ENCODE results near the gene GLI3.

The GLI3 gene

GRCh38 chr7:42264702-42265101 lies 27.7 kb upstream of the GLI3 start:
- Histone ChIP-seq H3K4me3 (ENCODE audit: insufficient read length, low read depth) (no peak overlapping the region), H3K27me3 (ENCODE audit: insufficient read depth, insufficient read length) (no peaks in the 10 kb centered on the region), H3K36me3 (ENCODE audit: insufficient read depth, insufficient read length, low read length) (no peaks in the 10 kb centered on the region), H3K9ac (ENCODE audit: insufficient read length, low read depth) (no peak overlapping the region), H3K4me1 (ENCODE audit: insufficient read depth, insufficient read length) (peaks cover 2% of the 10 kb centered on the region), H3K9me3 (ENCODE audit: insufficient read depth, low read length) (no peaks in the 10 kb centered on the region)
- TF ChIP-seq SUZ12 (IDR thresholded peaks at IDR 0.05; ENCODE audit: extremely low read depth, insufficient read depth, insufficient read length) (no peak), ZNF274 (IDR thresholded peaks at IDR 0.05; ENCODE audit: low read depth, low read length) (no peak), YY1 (IDR thresholded peaks at IDR 0.05; ENCODE audit: insufficient read depth, insufficient read length) (no peak)
- no peak for DNase-seq (ENCODE audit: low read depth, low spot score)

- Histone ChIP-seq H3K9me3 (ENCODE audit: insufficient read depth, low read length) (no peaks in the 10 kb centered on the region), H3K36me3 (ENCODE audit: insufficient read depth, insufficient read length, low read length) (no peaks in the 10 kb centered on the region)
- TF ChIP-seq ZNF274 (IDR thresholded peaks at IDR 0.05; ENCODE audit: low read depth, low read length): no peak
- no peak for TF ChIP-seq YY1 (IDR thresholded peaks at IDR 0.05; ENCODE audit: insufficient read depth, insufficient read length)
- TF ChIP-seq SUZ12 (IDR thresholded peaks at IDR 0.05; ENCODE audit: extremely low read depth, insufficient read depth, insufficient read length): no peak
Measured at GRCh38 chr7:42263971-42264370, 27.0 kb upstream of the GLI3 start.

GRCh38 chr7:42262964-42263363 lies 26.0 kb upstream of the GLI3 start:
- H3K4me3 ChIP-seq (ENCODE audit: insufficient read length, low read depth): no peak overlapping the region
- peak; percentile 32 for DNase-seq (ENCODE audit: low read depth, low spot score)
- H3K9me3 ChIP-seq (ENCODE audit: insufficient read depth, low read length): no peaks in the 10 kb centered on the region
- no peaks in the 10 kb centered on the region for H3K27me3 ChIP-seq (ENCODE audit: insufficient read depth, insufficient read length)
- H3K9ac ChIP-seq (ENCODE audit: insufficient read length, low read depth): no peak overlapping the region
- no peak for TF ChIP-seq YY1 (IDR thresholded peaks at IDR 0.05; ENCODE audit: insufficient read depth, insufficient read length)
- TF ChIP-seq SUZ12 (IDR thresholded peaks at IDR 0.05; ENCODE audit: extremely low read depth, insufficient read depth, insufficient read length): no peak
- no peak for TF ChIP-seq ZNF274 (IDR thresholded peaks at IDR 0.05; ENCODE audit: low read depth, low read length)
- no peaks in the 10 kb centered on the region for H3K36me3 ChIP-seq (ENCODE audit: insufficient read depth, insufficient read length, low read length)
- H3K4me1 ChIP-seq (ENCODE audit: insufficient read depth, insufficient read length): peaks cover 2% of the 10 kb centered on the region

More at GRCh38 chr7:42263971-42264370, 27.0 kb upstream of the GLI3 start:
- Histone ChIP-seq H3K27me3 (ENCODE audit: insufficient read depth, insufficient read length) (no peaks in the 10 kb centered on the region), H3K9ac (ENCODE audit: insufficient read length, low read depth) (no peak overlapping the region), H3K4me1 (ENCODE audit: insufficient read depth, insufficient read length) (peaks cover 2% of the 10 kb centered on the region), H3K4me3 (ENCODE audit: insufficient read length, low read depth) (no peak overlapping the region)
- no peak for DNase-seq (ENCODE audit: low read depth, low spot score)

- Histone ChIP-seq H3K4me3 (ENCODE audit: insufficient read length, low read depth) (no peak overlapping the region), H3K36me3 (ENCODE audit: insufficient read depth, insufficient read length, low read length) (no peaks in the 10 kb centered on the region), H3K4me1 (ENCODE audit: insufficient read depth, insufficient read length) (no peaks in the 10 kb centered on the region), H3K9me3 (ENCODE audit: insufficient read depth, low read length) (peaks cover 14% of the 10 kb centered on the region; the same call in 1 of the 2 replicates), H3K9ac (ENCODE audit: insufficient read length, low read depth) (no peak overlapping the region), H3K27me3 (ENCODE audit: insufficient read depth, insufficient read length) (no peaks in the 10 kb centered on the region)
- no peak for DNase-seq (ENCODE audit: low read depth, low spot score)
- TF ChIP-seq YY1 (IDR thresholded peaks at IDR 0.05; ENCODE audit: insufficient read depth, insufficient read length) (no peak), ZNF274 (IDR thresholded peaks at IDR 0.05; ENCODE audit: low read depth, low read length) (no peak), SUZ12 (IDR thresholded peaks at IDR 0.05; ENCODE audit: extremely low read depth, insufficient read depth, insufficient read length) (no peak)
Measured at GRCh38 chr7:42254217-42254616, 17.2 kb upstream of the GLI3 start.

GRCh38 chr7:42253316-42253715 lies 16.3 kb upstream of the GLI3 start:
- H3K9ac ChIP-seq (ENCODE audit: insufficient read length, low read depth): no peak overlapping the region
- H3K4me3 ChIP-seq (ENCODE audit: insufficient read length, low read depth): no peak overlapping the region
- no peaks in the 10 kb centered on the region for H3K27me3 ChIP-seq (ENCODE audit: insufficient read depth, insufficient read length)
- H3K4me1 ChIP-seq (ENCODE audit: insufficient read depth, insufficient read length): no peaks in the 10 kb centered on the region
- no peaks in the 10 kb centered on the region for H3K36me3 ChIP-seq (ENCODE audit: insufficient read depth, insufficient read length, low read length)
- DNase-seq (ENCODE audit: low read depth, low spot score): no peak
- no peak for TF ChIP-seq ZNF274 (IDR thresholded peaks at IDR 0.05; ENCODE audit: low read depth, low read length)
- no peak for TF ChIP-seq YY1 (IDR thresholded peaks at IDR 0.05; ENCODE audit: insufficient read depth, insufficient read length)
- TF ChIP-seq SUZ12 (IDR thresholded peaks at IDR 0.05; ENCODE audit: extremely low read depth, insufficient read depth, insufficient read length): no peak
- peaks cover 14% of the 10 kb centered on the region; the same call in 1 of the 2 replicates for H3K9me3 ChIP-seq (ENCODE audit: insufficient read depth, low read length)

- no peak for TF ChIP-seq ZNF274 (IDR thresholded peaks at IDR 0.05; ENCODE audit: low read depth, low read length)
- TF ChIP-seq YY1 (IDR thresholded peaks at IDR 0.05; ENCODE audit: insufficient read depth, insufficient read length): no peak
- no peak for TF ChIP-seq SUZ12 (IDR thresholded peaks at IDR 0.05; ENCODE audit: extremely low read depth, insufficient read depth, insufficient read length)
- Histone ChIP-seq H3K36me3 (ENCODE audit: insufficient read depth, insufficient read length, low read length) (no peaks in the 10 kb centered on the region), H3K9ac (ENCODE audit: insufficient read length, low read depth) (no peak overlapping the region), H3K9me3 (ENCODE audit: insufficient read depth, low read length) (peaks cover 14% of the 10 kb centered on the region; the same call in 1 of the 2 replicates), H3K4me3 (ENCODE audit: insufficient read length, low read depth) (no peak overlapping the region), H3K27me3 (ENCODE audit: insufficient read depth, insufficient read length) (no peaks in the 10 kb centered on the region), H3K4me1 (ENCODE audit: insufficient read depth, insufficient read length) (peaks cover 3% of the 10 kb centered on the region)
- no peak for DNase-seq (ENCODE audit: low read depth, low spot score)
Measured at GRCh38 chr7:42250411-42250810, 13.4 kb upstream of the GLI3 start.

- H3K36me3 ChIP-seq (ENCODE audit: insufficient read depth, insufficient read length, low read length): no peaks in the 10 kb centered on the region
- H3K9me3 ChIP-seq (ENCODE audit: insufficient read depth, low read length): peaks cover 14% of the 10 kb centered on the region; the same call in 1 of the 2 replicates
- no peak for TF ChIP-seq SUZ12 (IDR thresholded peaks at IDR 0.05; ENCODE audit: extremely low read depth, insufficient read depth, insufficient read length)
- TF ChIP-seq YY1 (IDR thresholded peaks at IDR 0.05; ENCODE audit: insufficient read depth, insufficient read length): no peak
- TF ChIP-seq ZNF274 (IDR thresholded peaks at IDR 0.05; ENCODE audit: low read depth, low read length): no peak
- H3K4me1 ChIP-seq (ENCODE audit: insufficient read depth, insufficient read length): peaks cover 3% of the 10 kb centered on the region
- no peak overlapping the region for H3K4me3 ChIP-seq (ENCODE audit: insufficient read length, low read depth)
- DNase-seq (ENCODE audit: low read depth, low spot score): no peak
- H3K9ac ChIP-seq (ENCODE audit: insufficient read length, low read depth): no peak overlapping the region
- no peaks in the 10 kb centered on the region for H3K27me3 ChIP-seq (ENCODE audit: insufficient read depth, insufficient read length)
Measured at GRCh38 chr7:42248579-42248978, 11.6 kb upstream of the GLI3 start.
